Memory B cell (primary cell): ENCODE data around the gene BACH2.

Source experiments
- ATAC-seq: fragments of 150-1000 bp; cut with Tn5 transposase; 2 replicates; pipeline ENCODE4 v1.10.0; 2021; ENCODE audit warnings: low read depth, mild to moderate bottlenecking, moderate library complexity
- DNase-seq, 2 donors: peaks; one replicate each; pipeline ENCODE4 v3.0.0; 2022; ENCODE audit warnings: low spot score in 2 of 2
- H3K27ac Mint-ChIP-seq: one replicate; pipeline ENCODE4 v1.8.0; 2022; ENCODE audit warnings: mild to moderate bottlenecking, moderate library complexity, mixed read lengths
- H3K27me3 Mint-ChIP-seq: one replicate; pipeline ENCODE4 v1.8.0; 2022; ENCODE audit warnings: mixed read lengths
- H3K36me3 Mint-ChIP-seq: one replicate; pipeline ENCODE4 v1.8.0; 2022; ENCODE audit warnings: mild to moderate bottlenecking, mixed read lengths
- H3K4me1 Mint-ChIP-seq: one replicate; pipeline ENCODE4 v1.8.0; 2022; ENCODE audit warnings: mixed read lengths
- H3K4me3 Mint-ChIP-seq: one replicate; pipeline ENCODE4 v1.8.0; 2022; ENCODE audit warnings: mild to moderate bottlenecking, moderate library complexity, mixed read lengths
- H3K9me3 Mint-ChIP-seq: one replicate; pipeline ENCODE4 v1.8.0; 2022; ENCODE audit warnings: mixed read lengths

The BACH2 gene

DNA sequence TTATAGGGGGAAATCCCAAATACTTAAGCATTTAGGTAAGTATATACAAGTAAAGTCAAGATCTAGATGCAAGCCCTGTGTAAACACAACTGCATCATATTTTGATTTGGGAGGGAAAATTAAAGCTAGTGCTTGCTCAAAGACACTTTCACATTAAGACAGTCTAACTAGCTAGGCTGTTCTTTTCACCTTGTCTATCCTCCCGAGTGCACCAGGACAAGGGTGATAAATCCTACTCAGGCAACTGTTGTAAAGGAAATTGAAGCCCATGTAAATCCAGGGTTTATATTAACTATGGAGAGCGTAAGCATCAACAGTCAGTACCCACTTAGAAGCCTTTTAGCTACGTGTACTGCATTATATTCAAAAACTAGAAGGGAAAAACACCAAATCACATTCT, 19.3 kb upstream of the BACH2 start:
- peak overlapping the region; percentile 93 for H3K27ac Mint-ChIP-seq
- no peaks in the 10 kb centered on the region for H3K9me3 Mint-ChIP-seq
- no peaks in the 10 kb centered on the region for H3K36me3 Mint-ChIP-seq
- H3K27me3 Mint-ChIP-seq = no peaks in the 10 kb centered on the region
- ATAC-seq (no peak), DNase-seq (no peak)
- H3K4me3 Mint-ChIP-seq = peak overlapping the region; percentile 44
- H3K4me1 Mint-ChIP-seq = peaks cover 28% of the 10 kb centered on the region

DNA sequence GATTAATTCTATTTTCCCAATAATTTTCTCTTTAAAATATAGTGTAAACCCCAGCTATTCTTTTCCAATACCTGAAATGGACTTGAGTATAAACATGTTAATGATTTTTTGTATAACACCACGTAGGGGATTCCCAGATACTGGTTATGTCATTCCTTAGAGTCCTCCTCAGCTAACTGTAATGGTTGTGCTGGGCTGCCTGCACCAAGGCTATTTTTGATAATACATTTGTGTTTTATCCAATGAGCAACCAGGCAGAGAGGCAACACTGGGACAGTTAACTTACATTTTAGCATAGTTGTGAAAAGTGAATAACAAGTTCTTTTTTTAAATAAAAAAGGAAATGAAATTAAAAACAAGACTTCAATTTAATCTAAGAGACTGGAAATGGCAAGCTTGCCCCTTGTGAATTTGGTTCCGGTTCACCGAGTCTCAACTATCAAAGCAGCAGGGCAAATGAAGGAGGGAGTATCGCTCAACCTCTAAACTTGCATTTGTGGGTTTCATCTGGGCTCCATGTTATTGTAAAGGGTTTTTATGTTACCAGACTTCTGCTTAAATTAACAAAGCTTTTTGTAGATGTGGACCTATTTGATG, 18.8 kb upstream of the BACH2 start:
- DNase-seq (peak in 1 of 2 donors; percentile 35), ATAC-seq (peak; percentile 82)
- Mint-ChIP-seq H3K36me3 (no peaks in the 10 kb centered on the region), H3K9me3 (no peaks in the 10 kb centered on the region), H3K4me1 (peaks cover 28% of the 10 kb centered on the region), H3K27ac (peak overlapping the region; percentile 93), H3K27me3 (no peaks in the 10 kb centered on the region), H3K4me3 (peak overlapping the region; percentile 44)

- Mint-ChIP-seq H3K36me3 (no peaks in the 10 kb centered on the region), H3K9me3 (no peaks in the 10 kb centered on the region), H3K27ac (peak overlapping the region; percentile 74), H3K4me1 (peaks cover 34% of the 10 kb centered on the region), H3K4me3 (peak overlapping the region; percentile 0), H3K27me3 (no peaks in the 10 kb centered on the region)
- ATAC-seq = peak; percentile 47
- no peak for DNase-seq
Measured at GRCh38 chr6:90314514-90314913, 17.9 kb upstream of the BACH2 start.

- H3K4me1 Mint-ChIP-seq = peaks cover 29% of the 10 kb centered on the region
- H3K36me3 Mint-ChIP-seq = no peaks in the 10 kb centered on the region
- no peak overlapping the region for H3K4me3 Mint-ChIP-seq
- no peaks in the 10 kb centered on the region for H3K27me3 Mint-ChIP-seq
- DNase-seq (no peak), ATAC-seq (no peak)
- no peak overlapping the region for H3K27ac Mint-ChIP-seq
- no peaks in the 10 kb centered on the region for H3K9me3 Mint-ChIP-seq
Measured at GRCh38 chr6:90311569-90311968, 14.9 kb upstream of the BACH2 start.

GRCh38 chr6:90305800-90306448, 9.3 kb upstream of the BACH2 start:
- no peak overlapping the region for H3K4me3 Mint-ChIP-seq
- H3K36me3 Mint-ChIP-seq = peaks cover 2% of the 10 kb centered on the region
- H3K9me3 Mint-ChIP-seq = peaks cover 1% of the 10 kb centered on the region
- ATAC-seq (no peak), DNase-seq (no peak)
- no peaks in the 10 kb centered on the region for H3K27me3 Mint-ChIP-seq
- peak overlapping the region; percentile 54 for H3K27ac Mint-ChIP-seq
- H3K4me1 Mint-ChIP-seq = peaks cover 48% of the 10 kb centered on the region

GRCh38 chr6:90304308-90304707, 7.7 kb upstream of the BACH2 start:
- Mint-ChIP-seq H3K4me3 (peak overlapping the region; percentile 12), H3K27me3 (no peaks in the 10 kb centered on the region), H3K9me3 (peaks cover 1% of the 10 kb centered on the region), H3K4me1 (peaks cover 44% of the 10 kb centered on the region), H3K36me3 (peaks cover 2% of the 10 kb centered on the region), H3K27ac (peak overlapping the region; percentile 54)
- ATAC-seq (peak; percentile 94), DNase-seq (no peak)

DNA sequence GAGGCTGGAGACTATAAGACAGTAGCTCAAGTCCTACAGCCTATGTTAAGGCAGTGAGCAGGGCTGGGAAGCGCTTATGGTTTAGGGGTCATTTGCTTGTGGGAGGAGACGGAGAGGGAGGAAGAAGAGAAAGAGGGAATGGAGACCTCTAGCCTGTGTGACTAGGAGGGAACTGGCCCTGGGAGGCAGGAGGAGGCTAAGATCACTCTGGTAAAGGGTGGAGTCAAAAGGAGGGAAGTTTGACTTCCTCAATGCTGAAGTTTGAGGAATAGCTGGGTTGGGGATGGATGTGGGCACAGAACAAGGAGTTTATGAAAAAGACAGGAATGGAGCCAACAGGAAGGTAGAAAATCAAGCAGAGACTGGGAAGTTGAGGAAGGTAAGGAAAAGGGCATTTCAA, 6.4 kb upstream of the BACH2 start:
- Mint-ChIP-seq H3K27ac (peak overlapping the region; percentile 54), H3K4me1 (peaks cover 42% of the 10 kb centered on the region), H3K9me3 (peaks cover 1% of the 10 kb centered on the region), H3K4me3 (peak overlapping the region; percentile 47), H3K36me3 (peaks cover 2% of the 10 kb centered on the region), H3K27me3 (no peaks in the 10 kb centered on the region)
- ATAC-seq = no peak
- DNase-seq = no peak

DNA sequence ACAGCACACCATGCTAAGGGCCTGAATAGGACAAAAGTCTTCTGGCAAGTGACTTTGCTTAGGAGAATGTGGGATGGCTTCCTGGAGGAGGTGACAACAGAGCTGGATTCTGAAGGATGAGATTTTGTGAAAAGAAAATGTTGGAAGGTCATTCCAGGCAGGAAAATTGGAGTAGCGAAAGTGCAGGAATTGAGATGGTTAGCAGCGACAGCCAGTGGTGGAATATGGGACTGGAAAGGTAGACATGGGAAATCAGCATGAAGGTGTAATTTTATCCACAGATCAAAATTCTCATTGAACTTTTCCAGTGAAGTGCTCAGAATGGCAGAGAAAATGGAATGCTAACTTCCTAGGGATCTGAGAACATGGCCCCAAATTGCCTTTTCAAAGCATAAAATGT, 5.7 kb upstream of the BACH2 start:
- no peaks in the 10 kb centered on the region for H3K27me3 Mint-ChIP-seq
- H3K4me3 Mint-ChIP-seq = no peak overlapping the region
- peaks cover 1% of the 10 kb centered on the region for H3K9me3 Mint-ChIP-seq
- H3K4me1 Mint-ChIP-seq = peaks cover 42% of the 10 kb centered on the region
- H3K36me3 Mint-ChIP-seq = peaks cover 2% of the 10 kb centered on the region
- no peak overlapping the region for H3K27ac Mint-ChIP-seq
- no peak for DNase-seq
- ATAC-seq = no peak

DNA sequence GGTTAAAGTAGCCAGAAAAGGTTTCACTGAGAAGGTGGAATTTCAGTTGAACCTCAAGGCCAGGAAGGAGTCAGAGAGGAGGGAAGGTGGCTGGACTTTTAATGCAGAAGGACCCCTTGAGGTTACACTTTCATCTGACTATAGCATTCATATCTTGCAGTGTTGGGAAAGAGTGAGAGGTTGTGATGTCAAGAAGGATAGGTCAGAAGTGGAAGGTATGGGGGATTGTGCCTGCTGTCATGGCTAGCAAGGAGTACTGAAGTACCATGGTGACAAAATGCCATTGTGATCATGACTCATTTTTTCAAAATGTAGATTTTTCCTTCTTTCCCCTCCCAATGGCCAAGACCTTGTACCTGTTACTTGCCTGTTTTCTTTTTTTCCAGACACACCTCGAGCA, 5.2 kb upstream of the BACH2 start:
- no peak for ATAC-seq
- H3K27ac Mint-ChIP-seq = peak overlapping the region; percentile 17

DNA sequence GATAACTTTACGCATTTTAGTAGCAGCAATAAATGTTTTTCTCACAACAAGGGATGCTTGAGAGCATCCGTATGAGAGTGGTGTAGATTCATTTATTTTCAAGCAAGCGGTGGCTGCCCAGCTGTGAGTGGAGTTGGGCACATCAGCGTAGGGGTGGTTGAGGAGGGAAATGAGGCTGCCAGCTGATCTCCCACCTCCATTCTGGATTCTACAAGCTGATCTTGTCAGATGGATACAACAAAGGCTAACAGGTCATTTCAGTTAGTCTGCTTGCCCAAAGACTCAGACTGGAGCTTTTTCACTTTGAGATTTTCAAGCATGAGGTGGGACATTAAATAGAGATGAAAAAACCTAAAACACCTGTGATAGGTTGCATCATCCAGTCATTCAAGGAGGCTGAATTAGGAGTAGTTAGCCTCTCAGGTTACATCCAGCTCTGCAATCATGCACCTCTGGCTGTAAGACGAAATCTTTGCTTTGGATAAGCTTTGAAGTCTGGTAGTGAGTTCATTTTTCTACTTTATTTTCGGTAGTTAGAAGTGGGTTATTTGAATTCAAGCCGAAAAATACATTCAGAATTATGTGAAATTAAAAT, 1.9 kb upstream of the BACH2 start:
- no peaks in the 10 kb centered on the region for H3K27me3 Mint-ChIP-seq
- peaks cover 28% of the 10 kb centered on the region for H3K4me1 Mint-ChIP-seq
- H3K9me3 Mint-ChIP-seq = peaks cover 1% of the 10 kb centered on the region
- H3K4me3 Mint-ChIP-seq = no peak overlapping the region
- DNase-seq (no peak), ATAC-seq (no peak)
- H3K27ac Mint-ChIP-seq = peak overlapping the region; percentile 97
- H3K36me3 Mint-ChIP-seq = peaks cover 2% of the 10 kb centered on the region

More for the DNA sequence above, 5.2 kb upstream of the BACH2 start:
- Mint-ChIP-seq H3K36me3 (peaks cover 2% of the 10 kb centered on the region), H3K4me1 (peaks cover 42% of the 10 kb centered on the region), H3K27me3 (no peaks in the 10 kb centered on the region), H3K4me3 (no peak overlapping the region), H3K9me3 (peaks cover 1% of the 10 kb centered on the region)
- no peak for DNase-seq

GRCh38 chr6:90297867-90298381, 1.3 kb upstream of the BACH2 start:
- no peaks in the 10 kb centered on the region for H3K27me3 Mint-ChIP-seq
- peak overlapping the region; percentile 97 for H3K27ac Mint-ChIP-seq
- no peaks in the 10 kb centered on the region for H3K9me3 Mint-ChIP-seq
- H3K36me3 Mint-ChIP-seq = peaks cover 2% of the 10 kb centered on the region
- peak overlapping the region; percentile 70 for H3K4me3 Mint-ChIP-seq
- no peak for DNase-seq
- H3K4me1 Mint-ChIP-seq = peaks cover 25% of the 10 kb centered on the region
- ATAC-seq = no peak

DNA sequence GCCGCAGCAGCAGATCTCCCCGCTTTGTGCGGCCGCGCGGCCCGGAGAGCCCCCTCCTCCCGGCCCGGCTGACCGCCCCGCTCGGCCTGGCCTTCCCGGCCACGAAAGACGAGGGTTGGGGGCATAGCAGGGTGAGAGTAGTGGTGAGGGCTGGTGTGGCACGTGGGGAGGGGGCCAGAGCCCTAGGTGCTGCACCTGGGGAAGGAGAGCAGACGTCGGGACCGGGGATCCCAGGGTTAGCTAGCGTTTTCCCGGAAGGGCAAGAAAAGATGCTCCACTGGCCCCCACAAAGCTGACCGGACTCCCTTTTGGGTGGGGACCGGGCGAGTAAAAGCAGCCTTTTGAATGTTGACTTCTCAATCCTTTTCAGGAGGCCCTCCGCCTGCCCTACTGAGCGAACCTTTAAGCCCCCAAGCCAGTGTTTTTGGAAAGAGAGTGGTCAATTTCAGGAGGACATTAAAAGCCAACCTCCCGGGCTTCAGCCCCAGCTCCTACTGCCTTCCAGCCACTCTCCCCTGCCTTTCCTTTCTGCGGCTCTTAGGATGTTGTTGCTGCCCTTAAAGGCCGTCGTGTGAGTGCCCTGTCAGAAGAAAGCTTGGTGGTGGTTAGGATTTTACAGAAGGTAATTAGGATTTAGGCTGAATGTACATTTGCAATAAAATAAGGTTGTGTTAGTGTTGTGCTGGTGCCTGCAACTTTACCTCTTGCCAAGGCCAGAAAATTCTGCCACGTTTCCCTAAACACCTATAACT, 648 bp upstream of the BACH2 start:
- peaks cover 2% of the 10 kb centered on the region for H3K36me3 Mint-ChIP-seq
- peaks cover 27% of the 10 kb centered on the region for H3K4me1 Mint-ChIP-seq
- ATAC-seq (no peak), DNase-seq (no peak)
- no peaks in the 10 kb centered on the region for H3K27me3 Mint-ChIP-seq
- H3K4me3 Mint-ChIP-seq = peak overlapping the region; percentile 70
- no peaks in the 10 kb centered on the region for H3K9me3 Mint-ChIP-seq
- peak overlapping the region; percentile 97 for H3K27ac Mint-ChIP-seq

- Mint-ChIP-seq H3K4me3 (peak overlapping the region; percentile 94), H3K9me3 (no peaks in the 10 kb centered on the region), H3K27ac (peak overlapping the region; percentile 97), H3K4me1 (peaks cover 25% of the 10 kb centered on the region), H3K27me3 (no peaks in the 10 kb centered on the region), H3K36me3 (peaks cover 2% of the 10 kb centered on the region)
- peak; percentile 72 to 73 for DNase-seq
- ATAC-seq = peak; percentile 55
Measured at GRCh38 chr6:90295854-90296340, 746 bp downstream of the BACH2 start.
